ENCODE data around the gene IFT20. TPM values are rescaled to one million over a fixed set of nuclear protein-coding genes. Genes with fewer than 3 reads are reported as not detected.

The IFT20 gene
- total and polyA plus RNA-seq, 9 of the 15 experiments (the other 6 are each of a cell fraction or from before 2014, with no cell fraction given): 11.2 to 38.6 (median 20.1) TPM

GRCh38 chr17:28328325-28328724 lies 6.9 kb downstream of the IFT20 start:
- no peak for TF ChIP-seq ZNF274 (IDR thresholded peaks at IDR 0.05; ENCODE audit: borderline replicate concordance, low read depth, low read length)
- DNase-seq (ENCODE audit: extremely low read depth in 1 of 4, low spot score in 3 of 4) (no peak), FAIRE-seq (no peak), ATAC-seq (no peak)
- CTCF ChIA-PET (ENCODE audit: low intra/inter-chr PET ratio): interaction anchor here (0.7 kb wide), 1 partner anchor 592 kb away, joined by 3 read pairs; no protein-coding TSS in a partner anchor
- H3K9me1 ChIP-seq (ENCODE audit: control insufficient read depth, insufficient read depth, low read length): no peaks in the 10 kb centered on the region
- peaks cover 0 to 3% of the 10 kb centered on the region in 2 experiments; a peak in 2 of 5 replicates for H3K4me1 ChIP-seq (replicated peaks in 1 of 2; ENCODE audit: control insufficient read depth in 2 of 2, insufficient read depth in 2 of 2, low read length in 2 of 2)
- POLR2A ChIA-PET: interaction anchor here (0.8 to 2.4 kb wide), 3 partner anchors 10 to 29 kb away, joined by 3 to 19 read pairs (median 3); partner anchors contain the start of genes POLDIP2 and TMEM97
- no TSS peak for BruUV-seq (replicated peaks)
- H3K36me3 ChIP-seq (ENCODE audit: control insufficient read depth, insufficient read depth, low read length): peaks cover 70% of the 10 kb centered on the region
- H3K79me2 ChIP-seq (ENCODE audit: control insufficient read depth, insufficient read depth, low read length): peaks cover 25% of the 10 kb centered on the region
- in situ Hi-C loops (cut with MboI): no loop called here
- no peak overlapping the region for H3K4me3 ChIP-seq
- no peak overlapping the region for H3K9ac ChIP-seq (ENCODE audit: insufficient read depth in 1 of 2, low read depth in 2 of 2, low read length in 2 of 2)
- 83% methylated on average over 4 of the region's 4 CpGs for WGBS (ENCODE audit: insufficient coverage, low coverage, missing lambda C conversion rate)
- no peaks in the 10 kb centered on the region; the same call in 1 of the 2 replicates for H3K9me3 ChIP-seq (replicated peaks; ENCODE audit: control insufficient read depth, insufficient read depth, low read depth, low read length)
- H3K4me2 ChIP-seq (ENCODE audit: insufficient read depth, low read length): no peak overlapping the region
- intact Hi-C loops (cut with micrococcal nuclease): no loop called here
- H3K27me3 ChIP-seq (ENCODE audit: control insufficient read depth in 2 of 2, insufficient read depth in 2 of 2, low read length in 2 of 2): no peaks in the 10 kb centered on the region
- H2AFZ ChIP-seq (ENCODE audit: low read depth, low read length): no peak overlapping the region
- H3K27ac ChIP-seq (ENCODE audit: extremely low read depth, low read depth, low read length): no peak overlapping the region
- 0 out of 2 replicates have a peak, but pooled peaks cover 6% of the 10 kb centered on the region for H4K20me1 ChIP-seq (replicated peaks; ENCODE audit: control insufficient read depth, insufficient read depth, low read length)

GRCh38 chr17:28327709-28328108 lies 7.6 kb downstream of the IFT20 start:
- in situ Hi-C loops (cut with MboI): no loop called here
- no TSS peak for BruUV-seq (replicated peaks)

More at GRCh38 chr17:28327709-28328108, 7.6 kb downstream of the IFT20 start:
- TF ChIP-seq FOXJ3 (CRISPR knock-in tag; IDR thresholded peaks at IDR 0.05) (no peak), CTCF (IDR thresholded peaks at IDR 0.05 in 2 of 3, conservative IDR thresholded peaks at IDR 0.05 in 1 of 3; ENCODE audit: insufficient read depth in 2 of 3, low read depth in 1 of 3, low read length in 3 of 3) (peak in 1 of 3 experiments; percentile 19; a peak in 2 of 6 replicates), HNRNPUL1 (IDR thresholded peaks at IDR 0.05; ENCODE audit: low read length) (no peak)
- H3K4me2 ChIP-seq (ENCODE audit: insufficient read depth, low read length): no peak overlapping the region
- H3K27me3 ChIP-seq (ENCODE audit: control insufficient read depth in 2 of 2, insufficient read depth in 2 of 2, low read length in 2 of 2): no peaks in the 10 kb centered on the region
- 0 out of 2 replicates have a peak, but pooled peaks cover 6% of the 10 kb centered on the region for H4K20me1 ChIP-seq (replicated peaks; ENCODE audit: control insufficient read depth, insufficient read depth, low read length)
- H3K9ac ChIP-seq (ENCODE audit: insufficient read depth in 1 of 2, low read depth in 2 of 2, low read length in 2 of 2): no peak overlapping the region
- H3K9me3 ChIP-seq (replicated peaks; ENCODE audit: control insufficient read depth, insufficient read depth, low read depth, low read length): no peaks in the 10 kb centered on the region; the same call in 1 of the 2 replicates
- H3K4me1 ChIP-seq (replicated peaks in 1 of 2; ENCODE audit: control insufficient read depth in 2 of 2, insufficient read depth in 2 of 2, low read length in 2 of 2): peaks cover 3 to 4% of the 10 kb centered on the region in 2 experiments; a peak in 3 of 5 replicates
- peaks cover 74% of the 10 kb centered on the region for H3K36me3 ChIP-seq (ENCODE audit: control insufficient read depth, insufficient read depth, low read length)
- DNase-seq (ENCODE audit: extremely low read depth in 1 of 4, low spot score in 3 of 4): no peak
- H3K27ac ChIP-seq (ENCODE audit: extremely low read depth, low read depth, low read length): no peak overlapping the region
- WGBS (ENCODE audit: insufficient coverage, low coverage, missing lambda C conversion rate): 64% methylated on average over 3 of the region's 3 CpGs
- ChIA-PET POLR2A (interaction anchor here (0.6 to 2.4 kb wide), 3 partner anchors 9 to 450 kb away, joined by 3 to 19 read pairs (median 3); partner anchors contain the start of gene TMEM97), CTCF (ENCODE audit: low intra/inter-chr PET ratio) (no interaction called here)
- no peak for FAIRE-seq
- H3K9me1 ChIP-seq (ENCODE audit: control insufficient read depth, insufficient read depth, low read length): no peaks in the 10 kb centered on the region
- peak; percentile 42; the same call in 1 of the 3 replicates for ATAC-seq
- no peak overlapping the region for H2AFZ ChIP-seq (ENCODE audit: low read depth, low read length)
- H3K4me3 ChIP-seq: no peak overlapping the region
- intact Hi-C loops (cut with micrococcal nuclease): no loop called here
- peaks cover 31% of the 10 kb centered on the region for H3K79me2 ChIP-seq (ENCODE audit: control insufficient read depth, insufficient read depth, low read length)

All from K562 (cell line).